Gastrocnemius medialis (tissue), 4 donors: ENCODE measurements around the gene CDK14. TPM values are rescaled to one million over a fixed set of nuclear protein-coding genes. Genes with fewer than 3 reads are reported as not detected.

Experiments used
- ATAC-seq, 2 donors: fragments of 150-250 bp; one replicate each; pipeline ENCODE4 v1.9.1; 2016
- DNase-seq, 2 donors: peaks; one replicate each; pipeline ENCODE4 v3.0.0-alpha.2; 2019
- H3K27ac ChIP-seq, 4 donors: fragments of 200-600 bp; sonication (generic); 1 replicate in 1 of 4; 2 replicates in 3 of 4; pipeline ENCODE4 v1.5.1; 2016 to 2018; ENCODE audit warnings: mild to moderate bottlenecking in 2 of 4, moderate library complexity in 1 of 4
- H3K27me3 ChIP-seq, 3 donors: fragments of 200-600 bp; sonication (generic) in 2 of 3; 1 replicate in 1 of 3; 2 replicates in 2 of 3; pipeline versions ENCODE4 v1.5.1 to v1.6.0; 2016 to 2019; ENCODE audit warnings: mild to moderate bottlenecking in 1 of 3, moderate library complexity in 1 of 3
- H3K36me3 ChIP-seq, 2 donors: fragments of 200-600 bp; sonication (generic) in 1 of 2; one replicate each; pipeline ENCODE4 v1.5.1; 2017 to 2018
- H3K4me1 ChIP-seq, 2 donors: fragments of 200-600 bp; sonication (generic) in 1 of 2; one replicate each; pipeline ENCODE4 v1.5.1; 2016 to 2017; ENCODE audit warnings: mild to moderate bottlenecking in 2 of 2
- H3K4me3 ChIP-seq, 4 donors: fragments of 200-600 bp; sonication (generic) in 3 of 4; 1 replicate in 1 of 4; 2 replicates in 3 of 4; pipeline ENCODE4 v1.5.1; 2016 to 2019; ENCODE audit warnings: mild to moderate bottlenecking in 2 of 4
- H3K9me3 ChIP-seq, 3 donors: fragments of 200-600 bp; sonication (generic) in 2 of 3; 1 replicate in 1 of 3; 2 replicates in 2 of 3; pipeline ENCODE4 v1.5.1; 2016 to 2019
- POLR2A ChIP-seq, 2 donors: fragments of 450-650 bp; IDR thresholded peaks; one replicate each; pipeline ENCODE4 v1.6.1; 2017; ENCODE audit warnings: antibody characterized with exemption in 2 of 2, mild to moderate bottlenecking in 2 of 2, moderate library complexity in 2 of 2
- in situ Hi-C, 4 donors: fragments of 200-750 bp; cut with MboI; loops; one replicate each; pipeline versions ENCODE4 v1.15.0 to v1.8.0; 2017; ENCODE audit warnings: low sequenced_read_pairs in 4 of 4
- intact Hi-C: fragments of 100-400 bp; cut with DNase I; formaldehyde crosslinking; loops from one replicate; pipeline ENCODE4 v1.15.1; 2023; ENCODE audit warnings: low total_unique reads
- total RNA-seq, 4 donors: library from RNA; depleted of rRNA; stranded (reverse); fragments of >200 nt; gene quantifications; one replicate each; pipeline versions ENCODE4 v1.1.0 to v1.2.3, GENCODE V29; 2016
- TF ChIP-seq, protein P1 (sequence below), 5 experiments: fragments of 450-650 bp in 3 of 5; fragments of 200-600 bp in 2 of 5; sonication (generic) in 2 of 5; IDR thresholded peaks in 4 of 5; conservative IDR thresholded peaks in 1 of 5; 1 replicate in 4 of 5; 2 replicates in 1 of 5; pipeline ENCODE4 v1.5.1; 2016 to 2019; ENCODE audit warnings: antibody characterized with exemption in 5 of 5, mild to moderate bottlenecking in 3 of 5, moderate library complexity in 3 of 5

Gene CDK14
- total RNA-seq, 4 donors from 2014 or later: 3.9 to 8.6 (median 7.3) TPM

DNA sequence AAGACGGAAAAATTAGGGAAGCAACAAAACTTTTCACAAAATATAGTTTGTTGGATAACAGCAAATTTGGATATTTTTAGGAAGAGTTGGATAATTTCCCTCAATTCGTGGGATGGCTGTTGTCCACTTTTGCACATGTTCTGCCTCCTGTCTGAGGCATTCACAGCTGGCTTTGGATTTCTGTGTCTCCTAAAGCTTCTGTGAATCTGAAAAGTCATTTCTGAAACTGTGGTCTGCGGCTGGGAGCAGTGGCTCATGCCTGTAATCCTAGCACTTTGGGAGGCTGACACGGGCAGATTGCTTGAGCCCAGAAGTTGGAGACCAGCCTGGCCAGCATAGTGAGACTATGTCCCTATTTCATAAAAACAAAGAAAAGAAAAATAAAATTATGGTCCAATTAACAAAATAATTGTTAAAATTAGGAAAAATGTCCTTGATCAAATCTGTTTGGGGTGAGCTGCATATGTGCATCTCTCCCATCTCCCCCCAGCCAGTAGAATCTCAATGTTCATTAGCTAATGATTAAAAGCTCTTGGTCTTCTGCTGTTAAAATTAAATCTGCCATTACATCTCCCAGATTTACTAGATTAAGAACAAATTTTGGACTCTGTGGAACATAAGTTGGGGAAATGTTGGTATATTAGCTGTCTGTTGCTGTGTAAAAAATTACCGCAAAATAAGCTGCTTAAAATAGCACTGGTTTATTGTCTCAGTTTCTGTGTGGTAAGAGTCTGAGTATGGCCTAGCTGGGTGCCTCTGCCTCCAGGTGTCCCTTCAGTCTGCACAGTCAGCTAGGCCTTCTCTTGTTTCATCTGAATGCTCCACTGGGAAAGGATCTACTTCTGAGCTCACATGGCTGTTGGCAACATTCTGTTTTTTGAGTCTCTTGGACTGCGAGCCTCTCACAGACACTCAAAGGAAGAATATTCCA is 336.1 kb downstream of the CDK14 start:
- intact Hi-C loops: loop anchor here (1.0 kb wide), 1 partner anchor 102 kb away; no protein-coding TSS in a partner anchor
- peak overlapping the region; percentile 74 to 84 (median 78) for H3K27ac ChIP-seq
- in situ Hi-C loops: no loop called here

DNA sequence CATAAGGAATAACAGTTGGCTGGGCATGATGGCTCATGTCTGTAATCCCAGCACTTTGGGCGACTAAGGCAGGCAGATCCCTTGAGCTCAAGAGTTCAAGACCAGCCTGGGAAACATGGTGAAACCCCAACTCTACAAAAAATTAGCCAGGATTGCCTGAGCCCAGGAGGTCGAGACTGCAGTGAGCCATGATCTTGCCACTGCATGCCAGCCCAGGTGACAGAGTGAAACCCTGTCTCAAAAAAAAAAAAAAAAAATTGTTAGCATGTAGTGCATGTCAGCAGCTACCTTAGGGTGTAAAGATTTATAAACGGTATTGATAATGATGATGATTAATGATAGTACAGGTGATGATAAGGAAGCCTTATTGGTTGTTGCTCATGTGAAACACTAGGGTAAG is 336.9 kb downstream of the CDK14 start:
- ATAC-seq (peak in 1 of 2 donors; percentile 7), DNase-seq (no peak)
- H3K4me3 ChIP-seq: no peak overlapping the region
- in situ Hi-C loops (no loop called here), intact Hi-C loops (no loop called here)
- H3K9me3 ChIP-seq: no peaks in the 10 kb centered on the region
- peaks cover 36 to 45% of the 10 kb centered on the region in 2 donors for H3K4me1 ChIP-seq
- TF ChIP-seq POLR2A (IDR thresholded peaks at IDR 0.05): no peak
- TF ChIP-seq, protein P1, sequence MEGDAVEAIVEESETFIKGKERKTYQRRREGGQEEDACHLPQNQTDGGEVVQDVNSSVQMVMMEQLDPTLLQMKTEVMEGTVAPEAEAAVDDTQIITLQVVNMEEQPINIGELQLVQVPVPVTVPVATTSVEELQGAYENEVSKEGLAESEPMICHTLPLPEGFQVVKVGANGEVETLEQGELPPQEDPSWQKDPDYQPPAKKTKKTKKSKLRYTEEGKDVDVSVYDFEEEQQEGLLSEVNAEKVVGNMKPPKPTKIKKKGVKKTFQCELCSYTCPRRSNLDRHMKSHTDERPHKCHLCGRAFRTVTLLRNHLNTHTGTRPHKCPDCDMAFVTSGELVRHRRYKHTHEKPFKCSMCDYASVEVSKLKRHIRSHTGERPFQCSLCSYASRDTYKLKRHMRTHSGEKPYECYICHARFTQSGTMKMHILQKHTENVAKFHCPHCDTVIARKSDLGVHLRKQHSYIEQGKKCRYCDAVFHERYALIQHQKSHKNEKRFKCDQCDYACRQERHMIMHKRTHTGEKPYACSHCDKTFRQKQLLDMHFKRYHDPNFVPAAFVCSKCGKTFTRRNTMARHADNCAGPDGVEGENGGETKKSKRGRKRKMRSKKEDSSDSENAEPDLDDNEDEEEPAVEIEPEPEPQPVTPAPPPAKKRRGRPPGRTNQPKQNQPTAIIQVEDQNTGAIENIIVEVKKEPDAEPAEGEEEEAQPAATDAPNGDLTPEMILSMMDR (IDR thresholded peaks at IDR 0.05 in 4 of 5, conservative IDR thresholded peaks at IDR 0.05 in 1 of 5): no peak
- H3K36me3 ChIP-seq: no peaks in the 10 kb centered on the region
- H3K27me3 ChIP-seq: no peaks in the 10 kb centered on the region
- peak overlapping the region; percentile 74 to 84 (median 78) for H3K27ac ChIP-seq

More for the DNA sequence above, 336.1 kb downstream of the CDK14 start:
- Histone ChIP-seq H3K9me3 (no peaks in the 10 kb centered on the region), H3K4me1 (peaks cover 36 to 45% of the 10 kb centered on the region in 2 donors), H3K4me3 (no peak overlapping the region), H3K27me3 (no peaks in the 10 kb centered on the region), H3K36me3 (no peaks in the 10 kb centered on the region)
- DNase-seq: peak; percentile 67 to 82
- peak; percentile 91 to 95 for ATAC-seq
- TF ChIP-seq, protein P1 (IDR thresholded peaks at IDR 0.05 in 4 of 5, conservative IDR thresholded peaks at IDR 0.05 in 1 of 5): no peak
- TF ChIP-seq POLR2A (IDR thresholded peaks at IDR 0.05): no peak

DNA sequence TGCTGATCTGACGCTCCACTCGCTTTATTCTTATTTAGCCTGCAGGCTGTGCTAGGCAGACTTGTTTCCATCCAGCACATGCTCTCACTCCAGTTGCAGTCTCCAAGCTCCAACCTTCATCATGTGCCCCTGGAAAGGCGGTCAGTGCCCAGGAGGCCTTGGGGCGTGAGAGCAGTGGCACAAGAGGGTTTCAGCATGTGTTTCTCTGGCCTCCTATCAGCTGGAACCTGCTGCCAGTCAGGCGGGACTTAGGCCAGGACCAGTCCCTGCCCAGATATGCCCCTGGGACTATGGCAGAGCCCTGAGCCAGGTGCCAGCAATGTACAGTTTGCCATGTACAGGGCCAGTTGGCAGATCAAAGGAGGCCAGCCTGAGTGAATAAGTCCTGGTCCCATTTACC is 337.9 kb downstream of the CDK14 start:
- H3K4me1 ChIP-seq: peaks cover 36 to 45% of the 10 kb centered on the region in 2 donors
- intact Hi-C loops (no loop called here), in situ Hi-C loops (no loop called here)
- ATAC-seq: peak; percentile 84 to 85
- H3K9me3 ChIP-seq: no peaks in the 10 kb centered on the region
- H3K27me3 ChIP-seq: no peaks in the 10 kb centered on the region
- H3K36me3 ChIP-seq: no peaks in the 10 kb centered on the region
- TF ChIP-seq, protein P1 (IDR thresholded peaks at IDR 0.05 in 4 of 5, conservative IDR thresholded peaks at IDR 0.05 in 1 of 5): no peak
- TF ChIP-seq POLR2A (IDR thresholded peaks at IDR 0.05): no peak
- H3K4me3 ChIP-seq: no peak overlapping the region
- H3K27ac ChIP-seq: peak overlapping the region; percentile 74 to 84 (median 78)
- DNase-seq: peak; percentile 72 to 88

DNA sequence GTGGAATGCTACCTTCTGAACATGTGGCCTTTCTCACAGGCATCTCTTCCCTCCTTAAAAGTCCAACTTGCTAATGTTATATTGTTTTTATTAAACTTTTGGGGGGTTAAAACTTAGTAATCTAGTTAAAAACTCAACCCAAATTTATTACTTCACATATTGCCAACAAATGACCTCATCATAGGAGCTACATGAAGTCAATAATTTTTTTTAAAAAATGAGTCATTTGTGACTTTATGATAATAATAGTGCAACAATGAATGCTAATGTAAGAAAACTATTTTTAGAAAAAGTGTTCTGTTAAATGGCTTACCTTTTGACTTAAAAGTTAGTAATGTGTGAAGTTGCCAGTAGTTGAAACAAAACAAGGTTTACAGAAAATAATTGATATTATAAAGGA is 342.2 kb downstream of the CDK14 start:
- Histone ChIP-seq H3K36me3 (no peaks in the 10 kb centered on the region), H3K4me1 (peaks cover 6 to 12% of the 10 kb centered on the region in 2 donors), H3K4me3 (no peak overlapping the region), H3K27me3 (no peaks in the 10 kb centered on the region), H3K27ac (no peak overlapping the region), H3K9me3 (no peaks in the 10 kb centered on the region)
- intact Hi-C loops: no loop called here
- TF ChIP-seq, protein P1 (IDR thresholded peaks at IDR 0.05 in 4 of 5, conservative IDR thresholded peaks at IDR 0.05 in 1 of 5): no peak
- TF ChIP-seq POLR2A (IDR thresholded peaks at IDR 0.05): no peak
- no peak for DNase-seq
- in situ Hi-C loops: no loop called here
- ATAC-seq: no peak
